GM12875 (cell line): Measurements from ENCODE around the gene NT5C3A.
A peak's percentile ranks its signal among the peaks of the same experiment; 100 is the strongest.

Experiments used
- H3K4me3 ChIP-seq: one replicate; pipeline ENCODE4 v1.5.1; 2011; ENCODE audit warnings: low read depth, low read length, control low read depth
- CTCF ChIP-seq: IDR thresholded peaks from 2 replicates; pipeline ENCODE4 v1.5.1; 2011; ENCODE audit warnings: low read depth, mild to moderate bottlenecking, control low read depth, inconsistent platforms, low read length, moderate library complexity, borderline replicate concordance; ENCODE audit not compliant: insufficient read depth

NT5C3A gene

GRCh38 chr7:33065981-33066380, 3.4 kb upstream of the NT5C3A start:
- no peak for TF ChIP-seq CTCF
- no peak overlapping the region for H3K4me3 ChIP-seq

- H3K4me3 ChIP-seq: peak overlapping the region; percentile 68
- no peak for TF ChIP-seq CTCF
These were observed 337 bp upstream of the NT5C3A start for GRCh38 chr7:33062782-33063443.

GRCh38 chr7:33061282-33061937, 1.2 kb downstream of the NT5C3A start:
- no peak for TF ChIP-seq CTCF

GRCh38 chr7:33059635-33060034, 2.9 kb downstream of the NT5C3A start:
- no peak for TF ChIP-seq CTCF

More at GRCh38 chr7:33061282-33061937, 1.2 kb downstream of the NT5C3A start:
- H3K4me3 ChIP-seq: peak overlapping the region; percentile 68

GRCh38 chr7:33055158-33055557, 7.4 kb downstream of the NT5C3A start:
- no peak for TF ChIP-seq CTCF

More at GRCh38 chr7:33059635-33060034, 2.9 kb downstream of the NT5C3A start:
- no peak overlapping the region for H3K4me3 ChIP-seq

GRCh38 chr7:33054261-33054964, 8.2 kb downstream of the NT5C3A start:
- no peak overlapping the region for H3K4me3 ChIP-seq
- no peak for TF ChIP-seq CTCF

More at GRCh38 chr7:33055158-33055557, 7.4 kb downstream of the NT5C3A start:
- no peak overlapping the region for H3K4me3 ChIP-seq
